ENCODE results near the gene KCTD16. TPM values are rescaled to one million over a fixed set of nuclear protein-coding genes. Genes with fewer than 3 reads are reported as not detected.

Gene KCTD16
- total RNA-seq, 1 experiment from 2014 or later = 0.64 TPM

DNA sequence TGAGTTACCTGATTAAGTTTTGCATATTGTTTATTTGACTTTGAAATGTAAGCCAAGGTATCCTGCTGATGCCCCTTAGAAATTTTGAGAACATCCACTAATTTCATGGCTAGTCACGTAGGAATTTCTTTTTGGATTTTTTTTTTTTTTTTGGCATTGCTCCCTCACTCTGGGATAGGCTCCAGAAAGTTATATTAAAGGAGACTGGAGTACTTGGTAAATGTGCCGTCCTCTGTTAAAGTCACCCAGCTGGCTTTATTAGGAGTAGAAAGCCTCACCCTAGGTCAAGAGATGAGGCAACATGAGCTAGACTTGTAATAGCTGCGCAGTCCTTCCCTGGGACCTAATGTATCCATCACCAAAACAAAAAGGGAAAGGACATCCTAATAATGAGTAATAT is 3.1 kb downstream of the KCTD16 start:
- Histone ChIP-seq H3K79me2 (ENCODE audit: insufficient read depth, low read length) (peaks cover 16% of the 10 kb centered on the region), H3K4me1 (ENCODE audit: control insufficient read depth in 1 of 2, insufficient read depth in 2 of 2, low read length in 2 of 2) (peaks cover 7 to 14% of the 10 kb centered on the region in 2 experiments; a peak in 2 of 4 replicates), H3K4me2 (ENCODE audit: low read length) (no peak overlapping the region), H3K9me2 (ENCODE audit: insufficient read depth) (no peaks in the 10 kb centered on the region), H3K36me3 (ENCODE audit: control insufficient read depth in 1 of 2, insufficient read depth in 2 of 2, low read length in 2 of 2) (no peaks in the 10 kb centered on the region), H3K9me3 (ENCODE audit: control insufficient read depth in 1 of 2, insufficient read depth in 1 of 2, low read depth in 1 of 2, low read length in 2 of 2) (no peaks in the 10 kb centered on the region), H4K20me1 (ENCODE audit: insufficient read depth) (no peaks in the 10 kb centered on the region), H3K27ac (ENCODE audit: low read depth, low read length) (no peak overlapping the region), H3K9ac (ENCODE audit: low read length) (no peak overlapping the region), H3K27me3 (ENCODE audit: insufficient read depth, low read length) (no peaks in the 10 kb centered on the region), H3K4me3 (replicated peaks in 1 of 2; ENCODE audit: low read depth in 1 of 2, low read length in 2 of 2) (no peak overlapping the region), H2AFZ (ENCODE audit: low read depth, low read length, poor library complexity, severe bottlenecking) (no peak overlapping the region)
- CTCF ChIA-PET = no interaction called here
- intact Hi-C loops (cut with micrococcal nuclease) = loop anchor here (10.0 kb wide), 1 partner anchor 1459 kb away; no protein-coding TSS in a partner anchor
- POLR2A ChIA-PET = no interaction called here
- no peak for TF ChIP-seq YY1 (IDR thresholded peaks at IDR 0.05; ENCODE audit: extremely low read depth, insufficient replicate concordance, low read depth, low read length)
- TF ChIP-seq EZH2 (IDR thresholded peaks at IDR 0.05) = no peak
- TF ChIP-seq, protein P1, sequence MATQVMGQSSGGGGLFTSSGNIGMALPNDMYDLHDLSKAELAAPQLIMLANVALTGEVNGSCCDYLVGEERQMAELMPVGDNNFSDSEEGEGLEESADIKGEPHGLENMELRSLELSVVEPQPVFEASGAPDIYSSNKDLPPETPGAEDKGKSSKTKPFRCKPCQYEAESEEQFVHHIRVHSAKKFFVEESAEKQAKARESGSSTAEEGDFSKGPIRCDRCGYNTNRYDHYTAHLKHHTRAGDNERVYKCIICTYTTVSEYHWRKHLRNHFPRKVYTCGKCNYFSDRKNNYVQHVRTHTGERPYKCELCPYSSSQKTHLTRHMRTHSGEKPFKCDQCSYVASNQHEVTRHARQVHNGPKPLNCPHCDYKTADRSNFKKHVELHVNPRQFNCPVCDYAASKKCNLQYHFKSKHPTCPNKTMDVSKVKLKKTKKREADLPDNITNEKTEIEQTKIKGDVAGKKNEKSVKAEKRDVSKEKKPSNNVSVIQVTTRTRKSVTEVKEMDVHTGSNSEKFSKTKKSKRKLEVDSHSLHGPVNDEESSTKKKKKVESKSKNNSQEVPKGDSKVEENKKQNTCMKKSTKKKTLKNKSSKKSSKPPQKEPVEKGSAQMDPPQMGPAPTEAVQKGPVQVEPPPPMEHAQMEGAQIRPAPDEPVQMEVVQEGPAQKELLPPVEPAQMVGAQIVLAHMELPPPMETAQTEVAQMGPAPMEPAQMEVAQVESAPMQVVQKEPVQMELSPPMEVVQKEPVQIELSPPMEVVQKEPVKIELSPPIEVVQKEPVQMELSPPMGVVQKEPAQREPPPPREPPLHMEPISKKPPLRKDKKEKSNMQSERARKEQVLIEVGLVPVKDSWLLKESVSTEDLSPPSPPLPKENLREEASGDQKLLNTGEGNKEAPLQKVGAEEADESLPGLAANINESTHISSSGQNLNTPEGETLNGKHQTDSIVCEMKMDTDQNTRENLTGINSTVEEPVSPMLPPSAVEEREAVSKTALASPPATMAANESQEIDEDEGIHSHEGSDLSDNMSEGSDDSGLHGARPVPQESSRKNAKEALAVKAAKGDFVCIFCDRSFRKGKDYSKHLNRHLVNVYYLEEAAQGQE (IDR thresholded peaks at IDR 0.05; ENCODE audit: low read depth) = no peak
- TF ChIP-seq POLR2A (IDR thresholded peaks at IDR 0.05; ENCODE audit: borderline replicate concordance, extremely low read depth, insufficient read depth, insufficient read length) = no peak
- no peak for TF ChIP-seq SIN3A (IDR thresholded peaks at IDR 0.05; ENCODE audit: low read depth)
- no peak for TF ChIP-seq ELF1 (IDR thresholded peaks at IDR 0.05; ENCODE audit: borderline replicate concordance, low read depth)
- TF ChIP-seq CEBPB (IDR thresholded peaks at IDR 0.05; ENCODE audit: low read depth) = no peak
- RAD21 ChIA-PET (ENCODE audit: low non-redundant PET in 1 of 2, low total read pairs in 2 of 2, uncharacterized antibody in 2 of 2, unreplicated experiment in 2 of 2) = no interaction called here
- ATAC-seq = no peak
- no TSS peak for BruUV-seq (replicated peaks)
- no peak for DNase-seq (ENCODE audit: low read depth, low spot score)

DNA sequence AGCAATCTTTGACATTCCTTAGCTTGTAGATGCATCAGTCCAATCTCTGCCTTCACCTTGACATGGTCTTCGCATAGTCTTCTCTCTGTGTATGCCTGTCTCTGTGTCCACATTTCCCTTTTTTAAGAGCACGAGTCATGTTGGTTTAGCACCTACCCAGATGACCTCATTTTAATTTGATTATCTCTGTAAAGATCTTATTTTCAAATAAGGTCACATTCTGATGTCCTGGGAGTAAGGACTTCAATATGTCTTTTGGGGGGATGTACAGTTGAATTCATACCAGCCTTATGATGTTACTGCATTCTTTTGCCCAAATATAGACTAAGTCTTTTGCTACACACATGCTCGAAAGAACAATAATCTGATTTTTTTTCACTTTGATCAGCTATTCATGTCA is 6.9 kb downstream of the KCTD16 start:
- TF ChIP-seq TCF7L2 (IDR thresholded peaks at IDR 0.05; ENCODE audit: borderline replicate concordance, extremely low read depth, insufficient read depth, insufficient read length) (no peak), YY1 (IDR thresholded peaks at IDR 0.05; ENCODE audit: extremely low read depth, insufficient replicate concordance, low read depth, low read length) (no peak), EZH2phosphoT487 (IDR thresholded peaks at IDR 0.05; ENCODE audit: borderline replicate concordance) (no peak), JUND (IDR thresholded peaks at IDR 0.05) (no peak), CEBPB (IDR thresholded peaks at IDR 0.05; ENCODE audit: low read depth) (no peak)
- Histone ChIP-seq H4K20me1 (ENCODE audit: insufficient read depth) (no peaks in the 10 kb centered on the region), H3K4me1 (ENCODE audit: control insufficient read depth in 1 of 2, insufficient read depth in 2 of 2, low read length in 2 of 2) (no peaks in the 10 kb centered on the region), H3K36me3 (ENCODE audit: control insufficient read depth in 1 of 2, insufficient read depth in 2 of 2, low read length in 2 of 2) (no peaks in the 10 kb centered on the region), H3K27me3 (ENCODE audit: insufficient read depth, low read length) (no peaks in the 10 kb centered on the region), H3K9me3 (ENCODE audit: control insufficient read depth in 1 of 2, insufficient read depth in 1 of 2, low read depth in 1 of 2, low read length in 2 of 2) (no peaks in the 10 kb centered on the region), H3K27ac (ENCODE audit: low read depth, low read length) (no peak overlapping the region), H3K4me3 (replicated peaks in 1 of 2; ENCODE audit: low read depth in 1 of 2, low read length in 2 of 2) (no peak overlapping the region), H2AFZ (ENCODE audit: low read depth, low read length, poor library complexity, severe bottlenecking) (no peak overlapping the region), H3K9me2 (ENCODE audit: insufficient read depth) (no peaks in the 10 kb centered on the region), H3K79me2 (ENCODE audit: insufficient read depth, low read length) (no peaks in the 10 kb centered on the region), H3K9ac (ENCODE audit: low read length) (no peak overlapping the region), H3K4me2 (ENCODE audit: low read length) (no peak overlapping the region)
- ChIA-PET RAD21 (ENCODE audit: low non-redundant PET in 1 of 2, low total read pairs in 2 of 2, uncharacterized antibody in 2 of 2, unreplicated experiment in 2 of 2) (no interaction called here), POLR2A (no interaction called here), CTCF (no interaction called here)
- no TSS peak for BruUV-seq (replicated peaks)
- ATAC-seq (no peak), DNase-seq (ENCODE audit: low read depth, low spot score) (no peak)
- intact Hi-C loops (cut with micrococcal nuclease) = loop anchor here (10.0 kb wide), 1 partner anchor 1463 kb away; no protein-coding TSS in a partner anchor

Measured in HCT116 (cell line).